PFSK-1 (cell line): ENCODE data around the gene TRAPPC3L.

Source experiments
- FOXP2 ChIP-seq: optimal IDR thresholded peaks from 2 replicates; pipeline ENCODE3; 2011; ENCODE audit warnings: borderline replicate concordance, control low read depth, inconsistent platforms; ENCODE audit not compliant: insufficient read depth; ENCODE audit errors: extremely low read length, extremely low read depth
- POLR2AphosphoS5 ChIP-seq: IDR thresholded peaks from 2 replicates; pipeline ENCODE4 v1.6.1; 2012; ENCODE audit warnings: low read depth, mild to moderate bottlenecking, control low read depth, low read length, moderate library complexity

DNA sequence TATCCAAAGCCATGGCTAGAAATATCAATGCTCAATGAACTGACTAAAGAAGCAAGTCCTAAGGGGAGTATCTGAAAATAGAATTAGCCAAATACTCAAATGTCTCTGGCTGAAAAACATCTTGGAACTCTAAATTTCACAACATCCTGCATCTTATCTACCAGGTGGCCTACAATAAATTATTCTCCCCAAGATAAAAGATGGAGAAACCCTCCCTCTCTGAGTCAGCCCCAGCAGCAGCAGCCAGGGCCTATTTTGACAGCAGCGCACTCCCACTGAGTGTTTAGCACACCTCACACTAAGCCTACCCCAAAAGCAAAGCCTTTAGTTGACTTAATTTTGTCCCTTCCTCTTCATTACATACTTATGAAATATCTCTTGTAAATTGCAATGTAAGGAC lies 78.4 kb downstream of the TRAPPC3L start:
- TF ChIP-seq FOXP2 = no peak
- TF ChIP-seq POLR2AphosphoS5 = no peak
